Left renal cortex interstitium (tissue), 4 donors: ENCODE data around the gene TELO2. TPM values are rescaled to one million over a fixed set of nuclear protein-coding genes. Genes with fewer than 3 reads are reported as not detected.
"Not testable (repeated sequence)": the region's sequence is repeated elsewhere in the genome, so short reads cannot be mapped to it uniquely, and the experiment has no call there.

Experiments
- DNase-seq, 4 donors: peaks; one replicate each; pipeline ENCODE4 v3.0.0-alpha.2; 2013; ENCODE audit warnings: low read depth in 4 of 4, low spot score in 2 of 4, missing footprints in 1 of 4
- polyA plus RNA-seq, 4 donors: library from polyadenylated mRNA; unstranded; fragments of 120-200 nt; gene quantifications; one replicate each; pipeline ENCODE4 v1.2.1, GENCODE V29; 2013; ENCODE audit not compliant: insufficient read length in 4 of 4

The TELO2 gene
- polyA plus RNA-seq, 4 donors: 26.5 to 50.5 (median 41.5) TPM

DNA sequence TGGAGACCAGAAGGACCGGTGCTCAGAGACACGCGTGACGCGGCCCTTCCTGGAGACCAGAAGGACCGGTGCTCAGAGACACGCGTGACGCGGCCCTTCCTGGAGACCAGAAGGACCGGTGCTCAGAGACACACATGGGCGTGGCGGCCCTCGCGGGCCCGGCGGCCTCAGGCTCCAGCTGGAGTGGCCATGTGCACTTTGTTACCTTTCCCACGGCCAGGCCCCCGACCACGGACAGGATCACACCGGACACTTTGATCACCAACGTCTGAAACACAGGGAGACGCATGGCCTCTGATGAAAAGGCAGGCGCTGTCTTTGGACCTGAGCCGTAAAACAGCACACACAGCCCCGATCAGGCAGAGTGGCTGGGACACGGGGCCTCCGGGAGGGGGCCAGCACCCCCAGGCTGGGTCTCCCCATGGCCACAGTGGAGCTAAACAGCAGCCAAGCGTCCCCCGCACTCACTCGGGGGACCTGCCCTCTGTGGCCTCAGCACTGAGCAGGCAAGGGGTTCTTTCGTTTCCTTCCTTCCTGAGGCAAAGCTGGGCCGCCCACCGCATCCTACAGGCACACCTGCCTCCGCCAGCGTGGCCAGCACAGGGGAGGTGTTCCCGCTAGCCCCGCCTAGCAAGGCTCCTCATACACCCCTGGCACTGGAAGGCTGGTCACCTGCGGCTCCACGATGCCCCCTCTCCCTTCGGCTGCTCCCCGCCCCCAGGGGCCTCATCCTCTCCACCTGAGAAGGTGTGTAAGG lies 35.5 kb upstream of the TELO2 start:
- no peak for DNase-seq

DNA sequence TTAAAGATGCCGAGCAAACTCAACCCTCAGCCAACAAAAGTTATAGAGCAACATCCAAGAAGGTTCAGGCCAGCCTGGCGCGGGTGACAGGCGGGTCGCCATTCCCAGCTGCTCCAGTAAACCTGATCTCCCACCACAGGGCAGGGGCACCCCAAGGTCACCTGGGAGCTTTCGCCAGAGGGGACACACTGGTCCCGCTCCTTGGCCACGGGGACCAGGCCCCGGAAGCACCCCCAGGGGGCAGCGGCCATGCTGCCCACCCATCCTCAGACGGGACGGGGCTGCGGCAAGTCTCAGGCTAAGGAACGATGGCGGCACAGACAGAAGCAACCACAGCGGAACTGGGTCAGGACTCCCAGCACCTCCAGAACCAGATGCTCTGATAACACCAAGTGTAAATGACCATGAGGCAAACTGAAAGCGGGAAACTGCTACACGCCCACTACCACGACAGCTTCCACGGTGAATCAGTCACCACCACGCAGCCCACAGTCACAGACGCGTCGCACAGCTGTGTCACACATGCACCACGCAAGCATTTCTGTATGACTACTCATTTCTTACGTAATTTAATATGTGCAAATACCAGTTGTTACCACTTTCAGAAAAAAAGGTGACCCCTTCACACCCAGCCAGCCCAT lies 34.7 kb upstream of the TELO2 start:
- no peak for DNase-seq

DNA sequence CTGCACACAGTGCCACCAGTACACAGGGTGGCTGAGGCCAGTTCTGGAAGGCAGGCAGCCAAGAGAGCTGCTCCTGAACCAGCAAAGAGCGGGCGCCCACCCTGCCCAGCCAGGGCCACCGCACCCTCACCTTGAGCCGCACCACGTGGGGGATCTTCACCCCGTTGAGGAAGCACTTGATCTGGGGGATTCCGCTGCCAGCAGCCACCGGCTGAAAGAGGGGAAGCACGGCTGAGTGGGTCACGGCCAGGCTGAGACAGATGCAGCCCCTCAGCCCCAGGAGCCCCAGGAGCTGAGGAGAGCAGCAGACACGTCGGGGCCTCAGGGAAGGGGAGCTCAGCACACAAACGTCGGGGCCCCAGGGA lies 34.2 kb upstream of the TELO2 start:
- DNase-seq: no peak

DNA sequence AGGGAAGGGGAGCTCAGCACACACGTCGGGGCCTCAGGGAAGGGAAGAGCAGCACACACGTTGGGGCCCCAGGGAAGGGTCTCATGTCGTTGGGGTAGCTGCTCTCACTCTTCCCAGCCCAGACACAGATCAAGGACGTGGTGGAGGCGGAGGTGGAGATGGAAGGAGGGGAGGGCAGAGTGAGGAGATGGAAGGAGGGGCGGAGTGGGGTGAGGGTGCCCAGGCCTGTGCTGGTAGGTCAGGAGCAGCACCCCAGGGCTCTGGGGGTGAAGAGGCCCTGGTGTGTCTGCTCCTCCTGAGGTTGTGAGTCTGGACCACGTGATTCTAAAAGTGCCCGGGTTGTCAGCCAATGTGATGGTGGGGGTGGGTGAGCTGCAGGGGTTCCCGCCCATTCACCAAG lies 33.2 kb upstream of the TELO2 start:
- DNase-seq: no peak

DNA sequence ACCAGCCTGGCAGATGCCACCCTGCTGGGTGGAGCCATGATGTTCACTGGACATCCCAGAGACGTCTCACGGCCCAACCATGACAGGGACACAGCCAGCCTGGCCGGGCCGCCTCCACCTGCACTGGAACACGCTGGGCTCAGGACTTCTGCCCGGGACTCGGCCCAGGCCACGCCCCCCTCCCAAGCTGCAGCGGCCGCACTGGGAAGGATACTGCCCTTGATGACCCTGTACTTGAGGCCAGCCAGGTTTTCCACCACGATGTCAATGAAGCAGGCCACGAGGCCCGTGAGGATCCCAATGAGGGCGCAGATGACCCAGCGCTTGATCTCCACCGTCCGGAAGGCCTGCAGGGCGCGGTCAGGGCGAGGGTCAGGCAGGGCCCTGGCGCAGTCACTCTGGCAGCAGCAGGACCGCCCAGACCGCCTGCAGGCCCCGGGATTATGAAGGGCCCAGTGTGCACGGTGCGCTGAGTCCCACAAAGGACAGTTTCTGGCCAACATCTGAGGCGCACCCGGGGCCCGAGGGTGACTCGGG lies 32.5 kb upstream of the TELO2 start:
- DNase-seq: no peak

DNA sequence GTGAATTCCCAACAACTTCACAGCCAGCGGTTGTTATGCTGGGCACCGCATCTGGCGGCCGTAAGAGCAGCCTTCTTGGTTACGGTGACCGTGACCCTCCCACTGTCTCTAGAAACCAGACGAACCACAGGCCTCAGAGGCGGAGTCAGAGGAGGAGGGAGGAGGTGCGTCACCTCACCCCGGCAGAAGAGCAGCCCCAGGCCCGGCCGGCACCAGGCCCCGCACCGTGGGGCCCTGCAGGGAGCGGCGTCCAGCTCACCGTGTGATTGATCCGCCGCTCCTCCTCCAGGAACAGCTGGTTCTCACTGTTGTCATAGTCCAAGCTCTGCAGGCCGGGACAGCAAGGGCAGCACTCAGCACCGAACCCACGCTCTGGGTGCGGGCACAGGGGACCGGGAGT lies 32.0 kb upstream of the TELO2 start:
- no peak for DNase-seq

DNA sequence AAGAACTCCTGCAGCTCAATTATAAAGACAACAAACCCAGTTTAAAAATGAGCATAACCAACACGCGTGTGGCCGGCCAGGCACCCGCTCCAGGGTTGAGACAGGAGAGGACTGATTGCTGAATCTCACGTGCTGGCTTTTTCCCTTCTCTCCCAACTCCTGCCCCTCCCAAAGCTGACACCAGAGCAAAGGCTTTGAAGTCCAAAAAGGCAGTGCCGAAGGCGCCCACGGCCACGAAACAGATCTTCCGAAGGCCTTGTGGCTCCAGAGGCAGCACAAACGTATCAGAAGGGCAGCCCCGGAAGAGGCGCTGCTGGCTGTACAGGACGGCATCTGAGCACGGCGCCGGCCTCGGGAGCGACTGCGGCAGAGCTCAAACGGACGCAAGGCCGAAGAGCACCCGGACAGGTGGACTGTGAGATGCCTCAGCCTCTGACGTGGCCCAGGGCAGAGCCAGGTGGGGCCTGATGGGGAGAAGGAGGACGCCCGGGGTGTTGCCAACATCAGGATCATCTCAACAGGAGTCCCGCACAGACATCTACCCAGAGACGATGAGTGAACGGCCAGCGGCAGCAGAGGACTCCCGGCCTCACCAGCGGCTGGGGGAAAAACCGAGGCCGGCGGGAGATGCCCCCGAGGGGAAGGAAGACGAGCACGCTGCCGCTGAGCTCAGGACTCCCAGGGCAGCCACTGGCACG lies 28.8 kb upstream of the TELO2 start:
- no peak for DNase-seq

DNA sequence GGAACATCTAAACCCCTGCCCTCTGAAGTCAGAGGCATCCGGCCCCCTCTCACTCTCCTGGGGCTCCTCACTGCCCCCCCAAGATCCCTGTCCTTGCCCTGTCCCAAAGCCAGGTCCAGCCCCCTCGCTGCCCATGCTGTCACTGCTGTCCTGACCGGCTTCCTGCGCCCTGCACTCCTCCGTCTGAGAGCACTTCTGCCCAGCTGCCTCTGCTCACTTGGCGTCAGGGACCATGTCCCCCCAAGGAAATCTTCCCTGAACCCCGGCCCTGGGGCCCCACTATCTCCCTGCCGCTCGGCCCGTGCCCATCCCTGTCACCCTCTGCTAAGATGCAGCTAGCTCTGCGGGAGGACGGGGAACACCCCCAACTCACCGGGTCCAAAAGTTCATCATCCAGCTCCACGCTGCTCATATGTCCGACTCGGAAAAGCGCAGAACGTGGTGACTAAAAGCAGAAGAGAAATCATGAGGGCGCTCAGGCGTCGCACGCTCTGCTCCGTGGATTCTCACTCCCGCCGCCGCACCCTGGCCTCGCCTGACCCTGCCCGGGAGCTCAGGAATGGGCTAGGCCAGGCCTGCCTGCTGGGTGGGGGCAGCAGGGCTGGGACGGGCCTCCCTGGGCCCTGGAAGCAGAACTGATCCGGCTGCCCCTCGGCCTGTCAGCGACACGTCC lies 28.1 kb upstream of the TELO2 start:
- no peak for DNase-seq

DNA sequence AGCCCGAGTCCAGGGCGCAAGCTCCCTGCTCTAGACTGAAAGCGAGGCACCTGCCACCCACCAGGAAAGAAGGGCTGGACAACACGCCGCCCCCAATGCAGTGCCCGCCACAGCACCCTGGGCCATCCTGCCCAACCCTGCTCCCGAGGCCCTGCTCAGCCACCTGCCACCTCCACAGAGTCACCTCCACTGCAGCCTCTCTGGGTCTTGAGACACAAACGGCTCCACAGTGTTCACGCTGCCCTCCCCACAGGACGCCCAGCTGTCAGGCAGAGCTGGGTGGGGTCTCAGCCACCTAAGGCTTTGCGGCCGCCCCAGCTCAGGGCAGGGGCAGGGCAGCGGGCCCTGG lies 27.6 kb upstream of the TELO2 start:
- DNase-seq: no peak

DNA sequence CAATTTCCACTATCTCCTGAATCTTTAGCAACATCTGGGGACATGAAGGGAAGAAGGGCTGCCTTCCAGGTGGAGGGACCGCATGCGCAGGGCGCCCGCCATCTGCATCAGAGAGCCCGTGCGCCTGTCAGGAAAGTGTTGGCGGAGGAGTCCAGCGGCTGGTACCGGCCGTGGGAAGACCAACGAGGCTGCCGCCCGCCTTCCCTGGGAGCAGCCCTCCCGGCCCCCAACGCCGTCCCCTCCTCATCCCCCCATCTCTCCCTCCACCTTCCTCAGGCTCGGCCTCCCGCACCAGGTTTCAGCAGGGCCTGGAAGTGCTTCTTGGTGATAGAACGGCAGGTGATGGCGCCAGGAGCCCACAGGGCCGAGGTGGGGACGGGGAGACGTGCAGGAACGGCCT lies 27.1 kb upstream of the TELO2 start:
- DNase-seq: no peak

DNA sequence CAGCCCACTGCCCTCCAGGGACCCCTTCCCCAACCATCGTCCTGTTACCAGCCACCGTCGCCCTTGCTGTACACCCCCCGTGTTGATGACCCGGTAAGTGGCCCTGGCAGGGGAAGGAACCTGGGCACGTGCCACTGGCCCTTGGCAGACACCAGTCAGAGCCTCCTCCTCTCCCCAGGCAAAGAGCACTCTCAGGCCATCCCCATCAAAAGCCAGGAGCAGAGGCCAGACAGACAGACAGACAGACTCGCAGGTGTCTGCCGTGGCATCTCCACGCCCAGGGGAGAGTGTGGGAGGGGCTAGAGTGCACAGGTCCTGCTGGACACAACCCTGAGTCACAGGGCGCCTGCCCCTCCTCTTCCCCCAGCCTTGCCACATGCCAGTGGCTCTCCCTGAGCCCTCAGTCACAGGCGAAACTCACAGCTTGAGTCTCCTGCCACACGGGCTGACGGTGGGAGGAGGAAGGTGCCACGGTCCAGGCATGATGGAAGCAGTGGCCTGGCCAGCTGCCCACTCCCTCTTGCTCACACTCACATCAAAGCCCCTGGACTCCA lies 26.1 kb upstream of the TELO2 start:
- no peak for DNase-seq

DNA sequence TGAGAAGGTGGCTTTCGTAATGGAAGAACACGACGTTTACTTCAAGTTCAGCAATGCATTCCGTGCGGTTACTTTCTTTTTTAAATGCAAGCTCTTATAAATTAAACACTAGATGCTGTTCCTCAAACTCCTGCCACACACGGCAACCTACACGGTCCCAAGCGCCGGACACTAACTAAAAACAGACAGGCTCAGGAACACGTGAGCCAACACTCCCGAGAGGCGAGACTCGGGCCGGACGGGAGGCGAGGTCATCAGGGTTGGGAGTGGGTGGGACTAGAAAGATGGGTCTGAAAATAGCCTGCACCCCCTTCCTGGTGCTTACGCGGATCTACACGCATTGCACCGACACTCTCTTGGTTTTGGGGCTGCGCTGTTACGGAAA lies 24.7 kb upstream of the TELO2 start:
- no peak for DNase-seq

DNA sequence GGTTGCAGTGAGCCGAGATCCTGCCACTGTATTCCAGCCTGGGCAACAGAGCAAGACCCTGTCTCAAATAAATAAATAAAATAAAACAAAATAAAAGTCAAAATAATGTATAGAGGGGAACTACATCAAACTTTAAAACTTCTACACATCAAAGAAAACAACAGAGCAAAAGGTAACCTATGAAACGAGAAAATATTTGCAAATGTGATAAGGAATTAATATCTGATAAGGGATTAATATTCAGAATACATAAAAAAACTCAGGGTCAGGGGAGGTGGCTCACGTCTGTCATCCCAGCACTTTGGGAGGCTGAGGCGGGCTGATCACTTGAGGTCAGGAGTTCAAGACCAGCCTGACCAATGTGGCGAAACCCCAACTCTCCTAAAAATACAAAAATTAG lies 24.0 kb upstream of the TELO2 start:
- not testable (repeated sequence) for DNase-seq

DNA sequence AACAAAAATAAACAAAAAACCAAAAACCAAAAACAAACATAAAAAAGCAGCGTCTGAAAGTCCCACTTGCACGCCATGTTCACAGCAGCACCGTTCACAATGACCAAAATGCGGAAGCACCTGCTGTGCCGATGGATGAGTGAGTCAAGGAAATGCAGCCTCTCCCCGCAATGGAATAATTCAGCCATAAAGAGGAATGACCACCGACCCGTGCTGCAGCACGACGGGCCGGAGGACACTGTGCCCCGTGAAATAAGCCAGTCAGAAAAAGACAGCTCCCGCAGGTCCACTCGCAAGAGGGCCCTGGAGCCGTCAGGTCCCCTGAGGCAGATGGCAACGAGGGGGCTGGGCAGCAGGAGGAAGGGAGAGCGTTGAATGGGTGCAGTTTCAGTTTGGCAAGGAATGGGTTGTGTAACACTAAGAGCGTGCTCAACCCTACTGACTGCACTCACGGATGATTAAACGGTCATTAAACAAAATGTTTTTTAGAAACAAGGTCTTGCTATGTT lies 23.4 kb upstream of the TELO2 start:
- no peak for DNase-seq

DNA sequence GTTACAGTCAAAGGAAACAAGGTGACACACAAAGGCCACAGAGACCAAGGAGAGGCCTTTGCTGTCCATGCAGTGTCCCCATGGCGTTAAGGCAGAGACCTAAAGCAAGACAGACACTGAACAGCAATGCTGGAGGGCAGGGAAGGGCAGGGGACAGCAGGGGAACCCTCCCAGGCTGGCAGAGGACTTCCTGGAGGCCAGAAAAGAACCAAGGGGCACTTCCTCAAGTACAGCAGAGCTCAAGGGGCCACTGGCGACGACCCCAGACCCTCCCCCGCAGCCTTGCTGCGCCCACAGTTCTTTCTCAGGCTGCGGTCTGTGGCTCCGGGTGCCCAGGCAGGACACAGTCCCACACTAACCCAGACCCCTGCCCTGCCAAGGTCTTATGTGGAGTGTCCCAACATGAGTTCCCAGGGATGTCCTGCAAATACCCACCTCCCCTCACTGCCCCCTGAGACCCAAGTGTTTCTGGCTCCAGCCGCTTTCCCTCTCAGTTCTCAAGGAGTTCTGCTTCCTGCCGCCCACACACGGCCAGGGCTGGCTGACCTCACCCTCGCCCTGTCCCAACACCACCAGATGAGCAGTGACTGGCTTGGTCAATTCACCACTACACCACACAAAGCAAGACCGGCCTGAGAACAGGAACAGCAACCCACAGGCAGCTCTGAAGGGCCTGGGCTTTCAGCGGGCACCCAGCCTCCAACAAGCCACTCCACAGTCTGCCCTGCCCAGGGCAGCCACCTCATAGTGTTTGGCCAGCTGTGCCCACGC lies 22.5 kb upstream of the TELO2 start:
- no peak for DNase-seq

DNA sequence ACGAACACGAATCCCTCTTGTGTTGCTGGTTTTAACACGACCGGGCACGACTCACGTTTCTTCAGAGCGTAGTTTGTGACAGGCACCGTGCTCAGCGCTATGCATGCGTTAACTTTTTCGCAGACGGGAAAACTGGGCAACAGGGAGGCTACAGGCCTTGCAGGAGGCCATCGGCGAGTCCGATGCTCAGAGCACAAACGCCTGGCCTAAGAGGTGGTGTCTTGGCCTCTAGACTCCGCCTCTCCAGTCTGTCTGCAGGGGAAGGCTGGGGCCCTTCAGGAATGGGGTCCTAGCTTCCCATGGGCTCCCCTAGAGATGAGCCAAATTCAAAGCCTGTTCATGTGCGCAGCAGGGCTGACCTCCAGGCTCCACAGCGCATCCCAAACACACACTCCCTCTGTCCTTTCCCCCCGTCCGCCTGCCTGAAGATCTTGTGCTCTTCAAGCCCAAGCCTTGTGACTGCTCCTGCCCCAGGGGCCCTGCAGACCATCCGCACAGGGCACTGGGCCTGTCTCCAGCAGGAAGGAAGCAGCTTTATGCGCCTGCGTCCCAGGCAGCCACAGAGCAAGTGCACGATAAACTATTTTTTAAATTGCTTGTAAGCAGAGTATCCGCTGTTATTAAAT lies 21.5 kb upstream of the TELO2 start:
- DNase-seq: no peak

DNA sequence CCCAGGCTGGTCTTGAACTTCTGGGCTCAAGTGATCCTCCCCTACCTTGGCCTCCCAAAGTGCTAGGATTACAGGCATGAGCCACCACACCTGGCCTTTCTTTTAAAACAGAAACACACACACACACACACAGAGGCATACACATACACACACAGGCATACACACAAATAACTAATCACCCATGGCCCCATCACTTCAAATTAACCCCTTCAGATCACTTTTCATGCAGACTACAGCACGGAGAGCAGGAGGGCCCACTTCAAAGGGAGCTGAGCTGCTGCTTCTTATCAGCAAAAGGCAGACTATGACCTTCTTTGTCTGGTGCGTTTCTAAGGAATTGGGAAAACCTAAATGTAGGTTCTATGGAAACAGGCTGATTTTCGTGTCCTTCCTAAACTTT lies 20.2 kb upstream of the TELO2 start:
- no peak for DNase-seq

DNA sequence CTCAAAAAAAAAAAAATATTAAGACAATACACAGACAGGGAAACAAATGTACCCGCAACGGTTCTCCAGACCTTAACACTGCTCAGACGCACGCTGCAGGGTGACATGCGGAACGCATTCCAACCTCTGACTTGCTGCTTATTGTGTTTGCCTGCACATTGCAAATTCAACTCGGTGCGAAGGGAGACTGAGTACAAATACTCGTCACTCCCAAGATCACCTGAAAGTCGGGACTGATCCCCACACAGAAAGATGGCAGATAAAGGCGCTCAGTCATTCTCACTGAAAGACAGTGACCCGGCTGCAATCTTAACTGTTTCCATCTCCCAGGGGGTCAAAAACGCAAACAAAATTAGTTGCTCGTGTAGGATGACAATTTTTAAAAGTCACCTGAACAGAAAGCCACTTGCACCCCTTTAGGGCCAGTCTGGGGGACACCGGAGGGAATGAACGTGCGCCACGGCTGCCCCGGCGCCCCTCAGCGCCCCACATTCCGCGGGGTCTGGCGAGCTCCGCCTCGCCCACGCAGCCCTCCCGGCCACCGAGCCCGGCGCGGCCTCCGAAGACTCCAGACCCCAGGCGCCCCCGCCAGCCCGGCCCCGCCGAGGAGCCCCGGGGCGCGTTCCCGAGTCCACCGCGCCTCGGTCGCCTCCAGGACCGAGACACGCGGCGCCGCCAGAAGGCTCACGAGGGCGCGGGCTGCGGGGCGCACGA lies 18.9 kb upstream of the TELO2 start:
- DNase-seq: no peak
